ENCODE data around the gene UBAC2.
"Not testable (repeated sequence)": the region's sequence is repeated elsewhere in the genome, so short reads cannot be mapped to it uniquely, and the experiment has no call there.

UBAC2 gene

GRCh38 chr13:99404005-99404755 lies 203.5 kb downstream of the UBAC2 start:
- DNase-seq, result no peak

GRCh38 chr13:99405966-99406365 lies 205.3 kb downstream of the UBAC2 start:
- DNase-seq, result no peak

- no peak for DNase-seq
Observed at GRCh38 chr13:99406799-99407201, 206.1 kb downstream of the UBAC2 start.

- no peak for DNase-seq
Observed at GRCh38 chr13:99407906-99408702, 207.4 kb downstream of the UBAC2 start.

GRCh38 chr13:99408703-99409000 lies 208.0 kb downstream of the UBAC2 start:
- no peak for DNase-seq

- not testable (repeated sequence) for DNase-seq
Observed at GRCh38 chr13:99409461-99410083, 208.9 kb downstream of the UBAC2 start.

GRCh38 chr13:99410646-99411475 lies 210.2 kb downstream of the UBAC2 start:
- DNase-seq, result not testable (repeated sequence)

- no peak for DNase-seq
Observed at GRCh38 chr13:99412856-99413255, 212.2 kb downstream of the UBAC2 start.

GRCh38 chr13:99414048-99414995 lies 213.7 kb downstream of the UBAC2 start:
- no peak for DNase-seq

- DNase-seq, result no peak
Observed at GRCh38 chr13:99415014-99415650, 214.5 kb downstream of the UBAC2 start.

GRCh38 chr13:99415851-99416331 lies 215.2 kb downstream of the UBAC2 start:
- no peak for DNase-seq

- DNase-seq, result no peak
Observed at GRCh38 chr13:99416411-99417121, 215.9 kb downstream of the UBAC2 start.

- no peak for DNase-seq
Observed at GRCh38 chr13:99417201-99418102, 216.8 kb downstream of the UBAC2 start.

- DNase-seq, result no peak
Observed at GRCh38 chr13:99418103-99418842, 217.6 kb downstream of the UBAC2 start.

GRCh38 chr13:99418843-99419140 lies 218.1 kb downstream of the UBAC2 start:
- DNase-seq, result no peak

- DNase-seq, result no peak
Observed at GRCh38 chr13:99419591-99420243, 219.1 kb downstream of the UBAC2 start.

GRCh38 chr13:99421271-99421670 lies 220.6 kb downstream of the UBAC2 start:
- DNase-seq, result no peak
